Activated CD4-positive, alpha-beta T cell treated with anti-CD3 and anti-CD28 coated beads for 4 hours (primary cell): Measurements from ENCODE around the gene BEND6.
"Not testable (repeated sequence)": the region's sequence is repeated elsewhere in the genome, so short reads cannot be mapped to it uniquely, and the experiment has no call there.

Experiments
- DNase-seq, 2 donors: peaks; one replicate each; pipeline ENCODE4 v3.0.0-alpha.2; 2020

Gene BEND6

GRCh38 chr6:56986611-56987010 lies 31.7 kb downstream of the BEND6 start:
- no peak for DNase-seq

GRCh38 chr6:56988145-56988544 lies 33.2 kb downstream of the BEND6 start:
- DNase-seq: no peak

- no peak for DNase-seq
These were observed 37.1 kb downstream of the BEND6 start for GRCh38 chr6:56992036-56992435.

GRCh38 chr6:56992703-56993102 lies 37.8 kb downstream of the BEND6 start:
- DNase-seq: no peak

- DNase-seq: no peak
These were observed 40.5 kb downstream of the BEND6 start for GRCh38 chr6:56995347-56995902.

- no peak for DNase-seq
These were observed 41.5 kb downstream of the BEND6 start for GRCh38 chr6:56996401-56996800.

- no peak for DNase-seq
These were observed 44.1 kb downstream of the BEND6 start for GRCh38 chr6:56999049-56999448.

- not testable (repeated sequence) for DNase-seq
These were observed 44.8 kb downstream of the BEND6 start for GRCh38 chr6:56999748-57000147.

GRCh38 chr6:57002197-57002596 lies 47.3 kb downstream of the BEND6 start:
- DNase-seq: no peak

- DNase-seq: no peak
These were observed 49.4 kb downstream of the BEND6 start for GRCh38 chr6:57004292-57004691.

GRCh38 chr6:57006101-57006500 lies 51.2 kb downstream of the BEND6 start:
- no peak for DNase-seq

GRCh38 chr6:57008069-57008468 lies 53.2 kb downstream of the BEND6 start:
- not testable (repeated sequence) for DNase-seq

- DNase-seq: no peak
These were observed 58.6 kb downstream of the BEND6 start for GRCh38 chr6:57013521-57013926.

GRCh38 chr6:57017069-57017468 lies 62.2 kb downstream of the BEND6 start:
- no peak for DNase-seq

GRCh38 chr6:57017841-57018240 lies 62.9 kb downstream of the BEND6 start:
- no peak for DNase-seq

- no peak for DNase-seq
These were observed 64.5 kb downstream of the BEND6 start for GRCh38 chr6:57019434-57019833.

- DNase-seq: no peak
These were observed 66.3 kb downstream of the BEND6 start for GRCh38 chr6:57021086-57021720.

- no peak for DNase-seq
These were observed 69.4 kb downstream of the BEND6 start for GRCh38 chr6:57024321-57024720.

GRCh38 chr6:57024775-57025174 lies 69.9 kb downstream of the BEND6 start:
- no peak for DNase-seq

- DNase-seq: no peak
These were observed 71.1 kb downstream of the BEND6 start for GRCh38 chr6:57026001-57026400.

- no peak for DNase-seq
These were observed 72.4 kb downstream of the BEND6 start for GRCh38 chr6:57027301-57027700.

GRCh38 chr6:57029213-57029612 lies 74.3 kb downstream of the BEND6 start:
- no peak for DNase-seq

GRCh38 chr6:57033228-57033627 lies 78.3 kb downstream of the BEND6 start:
- no peak for DNase-seq

- no peak for DNase-seq
These were observed 80.6 kb downstream of the BEND6 start for GRCh38 chr6:57035549-57035948.

GRCh38 chr6:57038906-57039305 lies 84.0 kb downstream of the BEND6 start:
- no peak for DNase-seq
